GM21526 (cell line): Measurements from ENCODE around the gene ZMAT1.
"Not testable (repeated sequence)": the region's sequence is repeated elsewhere in the genome, so short reads cannot be mapped to it uniquely, and the experiment has no call there.

ENCODE experiments used
- ATAC-seq: cut with Tn5 transposase; IDR thresholded peaks from one replicate; pipeline ENCODE4 v1.9.1; 2021; ENCODE audit warnings: moderate library complexity; ENCODE audit not compliant: unreplicated experiment, low FRiP score

Gene ZMAT1

GRCh38 chrX:101931488-101932248 lies at the start of gene ZMAT1:
TSS of gene ZMAT1 (minus strand) at chrX:101932027. CDS start at chrX:101932008, 19 bp downstream.
- peak; percentile 92 for ATAC-seq

- no peak for ATAC-seq
These were observed 45.3 kb upstream of the ZMAT1 start for GRCh38 chrX:101977106-101977505.

GRCh38 chrX:101973066-101973465 lies 41.2 kb upstream of the ZMAT1 start:
- ATAC-seq: no peak

GRCh38 chrX:101964923-101965539 lies 33.2 kb upstream of the ZMAT1 start:
- ATAC-seq: not testable (repeated sequence)

- no peak for ATAC-seq
These were observed 26.3 kb upstream of the ZMAT1 start for GRCh38 chrX:101958139-101958538.

- ATAC-seq: no peak
These were observed 25.3 kb upstream of the ZMAT1 start for GRCh38 chrX:101957174-101957573.

- no peak for ATAC-seq
These were observed 24.7 kb upstream of the ZMAT1 start for GRCh38 chrX:101956556-101956955.

GRCh38 chrX:101950581-101950980 lies 18.8 kb upstream of the ZMAT1 start:
- ATAC-seq: no peak

- ATAC-seq: no peak
These were observed 383 bp upstream of the ZMAT1 start for GRCh38 chrX:101932249-101932570.

- no peak for ATAC-seq
These were observed 715 bp downstream of the ZMAT1 start for GRCh38 chrX:101931136-101931487.

- ATAC-seq: no peak
These were observed 6.1 kb downstream of the ZMAT1 start for GRCh38 chrX:101925733-101926132.

GRCh38 chrX:101918751-101919150 lies 13.1 kb downstream of the ZMAT1 start:
- ATAC-seq: no peak

GRCh38 chrX:101906136-101906796 lies 25.6 kb downstream of the ZMAT1 start:
- no peak for ATAC-seq

- no peak for ATAC-seq
These were observed 26.8 kb downstream of the ZMAT1 start for GRCh38 chrX:101904996-101905395.
